Measurements from ENCODE around the gene WDR18. TPM values are rescaled to one million over a fixed set of nuclear protein-coding genes. Genes with fewer than 3 reads are reported as not detected.

WDR18 gene
- total RNA-seq, 2 donors from 2014 or later: 68.6 to 85.6 TPM

GRCh38 chr19:1028062-1028926, 44.1 kb downstream of the WDR18 start:
- Mint-ChIP-seq H3K9me3 (no peaks in the 10 kb centered on the region), H3K27ac (peak overlapping the region; percentile 86), H3K27me3 (ENCODE audit: insufficient read depth) (no peaks in the 10 kb centered on the region), H3K4me3 (peak overlapping the region; percentile 93), H3K4me1 (peaks cover 5% of the 10 kb centered on the region), H3K36me3 (ENCODE audit: low read depth) (peaks cover 33% of the 10 kb centered on the region)
- DNase-seq: peak; percentile 92
- Histone ChIP-seq H3K27ac (ENCODE audit: low read depth, low read length) (peak overlapping the region; percentile 84), H3K4me3 (ENCODE audit: low read length) (peak overlapping the region; percentile 98), H3K27me3 (ENCODE audit: control insufficient read depth, insufficient read depth, low read length, poor library complexity, severe bottlenecking) (no peaks in the 10 kb centered on the region), H3K4me1 (ENCODE audit: control insufficient read depth, insufficient read depth, low read length) (peaks cover 6% of the 10 kb centered on the region), H3K9ac (ENCODE audit: extremely low read depth, low read length, poor library complexity, severe bottlenecking) (peak overlapping the region; percentile 99), H3K9me3 (ENCODE audit: control insufficient read depth, low read length) (no peaks in the 10 kb centered on the region), H3K36me3 (ENCODE audit: control insufficient read depth, insufficient read depth, low read length) (peaks cover 35% of the 10 kb centered on the region)
- 4 to 10% methylated on average over 18 to 53 of the region's 58 CpGs for WGBS, 2 experiments (ENCODE audit: insufficient coverage in 1 of 2, insufficient read length in 1 of 2)
- no peak for TF ChIP-seq CTCF (conservative IDR thresholded peaks at IDR 0.05)

GRCh38 chr19:1032264-1032867, 48.2 kb downstream of the WDR18 start:
- TF ChIP-seq CTCF (conservative IDR thresholded peaks at IDR 0.05): no peak
- Mint-ChIP-seq H3K36me3 (ENCODE audit: low read depth) (peaks cover 48% of the 10 kb centered on the region), H3K4me1 (peaks cover 5% of the 10 kb centered on the region), H3K9me3 (no peaks in the 10 kb centered on the region), H3K27me3 (ENCODE audit: insufficient read depth) (no peaks in the 10 kb centered on the region), H3K27ac (no peak overlapping the region), H3K4me3 (no peak overlapping the region)
- 92 to 94% methylated on average over 19 to 20 of the region's 20 CpGs for WGBS, 2 experiments (ENCODE audit: insufficient coverage in 1 of 2, insufficient read length in 1 of 2)
- H3K9me3 ChIP-seq (ENCODE audit: control insufficient read depth, low read length): no peaks in the 10 kb centered on the region
- H3K4me3 ChIP-seq (ENCODE audit: low read length): no peak overlapping the region
- H3K27me3 ChIP-seq (ENCODE audit: control insufficient read depth, insufficient read depth, low read length, poor library complexity, severe bottlenecking): no peaks in the 10 kb centered on the region
- H3K36me3 ChIP-seq (ENCODE audit: control insufficient read depth, insufficient read depth, low read length): peaks cover 55% of the 10 kb centered on the region
- no peak overlapping the region for H3K27ac ChIP-seq (ENCODE audit: low read depth, low read length)
- peaks cover 6% of the 10 kb centered on the region for H3K4me1 ChIP-seq (ENCODE audit: control insufficient read depth, insufficient read depth, low read length)
- DNase-seq: no peak
- H3K9ac ChIP-seq (ENCODE audit: extremely low read depth, low read length, poor library complexity, severe bottlenecking): no peak overlapping the region

GRCh38 chr19:1035998-1036621, 52.0 kb downstream of the WDR18 start:
- peak; percentile 75 for DNase-seq

More at GRCh38 chr19:1035998-1036621, 52.0 kb downstream of the WDR18 start:
- H3K4me1 ChIP-seq (ENCODE audit: control insufficient read depth, insufficient read depth, low read length): no peaks in the 10 kb centered on the region
- no peak overlapping the region for H3K4me3 Mint-ChIP-seq
- no peak overlapping the region for H3K27ac Mint-ChIP-seq
- H3K9me3 ChIP-seq (ENCODE audit: control insufficient read depth, low read length): no peaks in the 10 kb centered on the region
- WGBS, 2 experiments (ENCODE audit: insufficient coverage in 1 of 2, insufficient read length in 1 of 2): 89 to 95% methylated on average over 22 to 29 of the region's 29 CpGs
- no peaks in the 10 kb centered on the region for H3K9me3 Mint-ChIP-seq
- H3K27ac ChIP-seq (ENCODE audit: low read depth, low read length): no peak overlapping the region
- no peak overlapping the region for H3K9ac ChIP-seq (ENCODE audit: extremely low read depth, low read length, poor library complexity, severe bottlenecking)
- H3K4me1 Mint-ChIP-seq: peaks cover 5% of the 10 kb centered on the region
- H3K27me3 ChIP-seq (ENCODE audit: control insufficient read depth, insufficient read depth, low read length, poor library complexity, severe bottlenecking): no peaks in the 10 kb centered on the region
- peak; percentile 59 for TF ChIP-seq CTCF (conservative IDR thresholded peaks at IDR 0.05)
- no peak overlapping the region for H3K4me3 ChIP-seq (ENCODE audit: low read length)
- H3K27me3 Mint-ChIP-seq (ENCODE audit: insufficient read depth): no peaks in the 10 kb centered on the region
- peaks cover 52% of the 10 kb centered on the region for H3K36me3 Mint-ChIP-seq (ENCODE audit: low read depth)
- peaks cover 48% of the 10 kb centered on the region for H3K36me3 ChIP-seq (ENCODE audit: control insufficient read depth, insufficient read depth, low read length)

Data from endodermal cell (in vitro differentiated cells).